Stimulated activated CD4-positive, alpha-beta T cell treated with anti-CD3 and anti-CD28 coated beads, Interleukin-1b, Interleukin-23, amount 100 ng/mL, for 4 hours (primary cell): ENCODE measurements around the gene SPANXN1.
"Not testable (repeated sequence)": the region's sequence is repeated elsewhere in the genome, so short reads cannot be mapped to it uniquely, and the experiment has no call there.

ENCODE experiments used
- DNase-seq, 2 donors: peaks; one replicate each; pipeline ENCODE4 v3.0.0-alpha.2; 2020; ENCODE audit warnings: low read depth in 2 of 2

Gene SPANXN1

GRCh38 chrX:145247203-145247602 is at the start of gene SPANXN1:
Gene SPANXN1 (plus strand): TSS chrX:145247503. CDS start chrX:145247587, 84 bp downstream.
- not testable (repeated sequence) for DNase-seq

- no peak for DNase-seq
Measured at GRCh38 chrX:145199078-145199477, 48.2 kb upstream of the SPANXN1 start.

GRCh38 chrX:145213504-145213903 is 33.8 kb upstream of the SPANXN1 start:
- DNase-seq: no peak

GRCh38 chrX:145292218-145292617 is 44.9 kb downstream of the SPANXN1 start:
- no peak for DNase-seq
